Lower lobe of right lung (tissue), 2 donors: ENCODE measurements around the gene MTOR. TPM values are rescaled to one million over a fixed set of nuclear protein-coding genes. Genes with fewer than 3 reads are reported as not detected.

Experiments
- ATAC-seq, 2 donors: fragments of 200-7000 bp; cut with Tn5 transposase; one replicate each; pipeline ENCODE4 v1.9.1; 2020 to 2022; ENCODE audit warnings: mild to moderate bottlenecking in 2 of 2, moderate library complexity in 2 of 2
- DNase-seq: peaks from one replicate; pipeline ENCODE4 v3.0.0-alpha.2; 2020
- H3K27ac ChIP-seq: fragments of 200-600 bp; one replicate; pipeline ENCODE4 v1.8.0; 2022
- H3K27me3 ChIP-seq: fragments of 200-600 bp; one replicate; pipeline ENCODE4 v1.8.0; 2022; ENCODE audit warnings: low read depth
- H3K36me3 ChIP-seq: fragments of 200-600 bp; one replicate; pipeline ENCODE4 v1.8.0; 2022; ENCODE audit warnings: mild to moderate bottlenecking
- H3K4me1 ChIP-seq: fragments of 200-600 bp; one replicate; pipeline ENCODE4 v1.8.0; 2022
- H3K4me3 ChIP-seq: fragments of 200-600 bp; one replicate; pipeline ENCODE4 v1.8.0; 2022; ENCODE audit warnings: mild to moderate bottlenecking
- H3K9me3 ChIP-seq: fragments of 200-600 bp; one replicate; pipeline ENCODE4 v1.8.0; 2022
- intact Hi-C: fragments of 100-400 bp; cut with DNase I; formaldehyde crosslinking; loops from one replicate; pipeline ENCODE4 v1.11.0; 2022
- total RNA-seq: library from RNA; stranded (reverse); fragmentation: NEBNext Ultra II Directional; extraction: Animal tissue kit (Norgen Biotek cat#: 25700); gene quantifications from one replicate; pipeline ENCODE4 v1.2.1, GENCODE V29; 2021
- TF ChIP-seq, protein P1 (sequence below): fragments of 200-600 bp; IDR thresholded peaks from one replicate; pipeline ENCODE4 v1.8.0; 2022; ENCODE audit warnings: antibody characterized with exemption, mild to moderate bottlenecking
- donor health status: DM: no; HTN: yes; CAD: no; lungs with severe emphysema.

The MTOR gene
- total RNA-seq, 1 donor from 2014 or later, result 33.7 TPM

DNA sequence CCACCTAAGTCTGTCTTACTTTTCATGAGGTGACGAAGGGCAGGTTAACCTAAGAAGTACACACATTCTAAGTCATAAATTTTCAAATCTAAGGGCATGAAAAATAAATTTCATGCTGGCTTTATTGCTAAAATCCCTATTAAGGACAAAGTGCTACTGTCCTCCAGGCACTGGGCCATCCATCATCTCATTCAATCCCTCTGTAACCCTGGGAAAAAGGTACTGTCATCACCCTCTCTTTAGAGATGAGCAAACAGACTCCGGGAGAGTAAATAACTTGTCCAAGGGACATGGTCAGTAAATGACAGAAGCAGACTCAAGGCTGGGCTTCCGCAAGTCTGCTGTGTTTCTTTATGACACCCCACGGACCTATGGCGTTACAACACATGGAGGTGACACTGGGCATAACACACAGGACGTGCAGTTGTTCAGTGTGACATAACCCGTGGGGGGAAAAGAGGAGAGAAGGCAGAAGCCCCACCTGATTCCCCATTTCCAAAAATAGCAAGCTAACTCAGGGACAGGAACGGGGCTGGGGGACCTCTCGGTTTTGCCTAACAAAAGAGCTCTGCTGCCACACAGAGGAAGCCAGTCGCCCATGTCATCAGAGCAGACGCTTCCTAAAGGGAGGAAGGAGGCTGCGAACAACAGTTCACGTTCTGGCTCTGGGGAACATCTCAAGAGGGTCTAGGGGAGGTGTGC lies 190.0 kb downstream of the MTOR start:
- Histone ChIP-seq H3K36me3 (peaks cover 100% of the 10 kb centered on the region), H3K9me3 (no peaks in the 10 kb centered on the region), H3K27me3 (no peaks in the 10 kb centered on the region), H3K4me3 (no peak overlapping the region), H3K4me1 (no peaks in the 10 kb centered on the region), H3K27ac (no peak overlapping the region)
- TF ChIP-seq, protein P1, sequence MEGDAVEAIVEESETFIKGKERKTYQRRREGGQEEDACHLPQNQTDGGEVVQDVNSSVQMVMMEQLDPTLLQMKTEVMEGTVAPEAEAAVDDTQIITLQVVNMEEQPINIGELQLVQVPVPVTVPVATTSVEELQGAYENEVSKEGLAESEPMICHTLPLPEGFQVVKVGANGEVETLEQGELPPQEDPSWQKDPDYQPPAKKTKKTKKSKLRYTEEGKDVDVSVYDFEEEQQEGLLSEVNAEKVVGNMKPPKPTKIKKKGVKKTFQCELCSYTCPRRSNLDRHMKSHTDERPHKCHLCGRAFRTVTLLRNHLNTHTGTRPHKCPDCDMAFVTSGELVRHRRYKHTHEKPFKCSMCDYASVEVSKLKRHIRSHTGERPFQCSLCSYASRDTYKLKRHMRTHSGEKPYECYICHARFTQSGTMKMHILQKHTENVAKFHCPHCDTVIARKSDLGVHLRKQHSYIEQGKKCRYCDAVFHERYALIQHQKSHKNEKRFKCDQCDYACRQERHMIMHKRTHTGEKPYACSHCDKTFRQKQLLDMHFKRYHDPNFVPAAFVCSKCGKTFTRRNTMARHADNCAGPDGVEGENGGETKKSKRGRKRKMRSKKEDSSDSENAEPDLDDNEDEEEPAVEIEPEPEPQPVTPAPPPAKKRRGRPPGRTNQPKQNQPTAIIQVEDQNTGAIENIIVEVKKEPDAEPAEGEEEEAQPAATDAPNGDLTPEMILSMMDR, result no peak
- no peak for ATAC-seq
- intact Hi-C loops, result no loop called here
- peak; percentile 3 for DNase-seq

DNA sequence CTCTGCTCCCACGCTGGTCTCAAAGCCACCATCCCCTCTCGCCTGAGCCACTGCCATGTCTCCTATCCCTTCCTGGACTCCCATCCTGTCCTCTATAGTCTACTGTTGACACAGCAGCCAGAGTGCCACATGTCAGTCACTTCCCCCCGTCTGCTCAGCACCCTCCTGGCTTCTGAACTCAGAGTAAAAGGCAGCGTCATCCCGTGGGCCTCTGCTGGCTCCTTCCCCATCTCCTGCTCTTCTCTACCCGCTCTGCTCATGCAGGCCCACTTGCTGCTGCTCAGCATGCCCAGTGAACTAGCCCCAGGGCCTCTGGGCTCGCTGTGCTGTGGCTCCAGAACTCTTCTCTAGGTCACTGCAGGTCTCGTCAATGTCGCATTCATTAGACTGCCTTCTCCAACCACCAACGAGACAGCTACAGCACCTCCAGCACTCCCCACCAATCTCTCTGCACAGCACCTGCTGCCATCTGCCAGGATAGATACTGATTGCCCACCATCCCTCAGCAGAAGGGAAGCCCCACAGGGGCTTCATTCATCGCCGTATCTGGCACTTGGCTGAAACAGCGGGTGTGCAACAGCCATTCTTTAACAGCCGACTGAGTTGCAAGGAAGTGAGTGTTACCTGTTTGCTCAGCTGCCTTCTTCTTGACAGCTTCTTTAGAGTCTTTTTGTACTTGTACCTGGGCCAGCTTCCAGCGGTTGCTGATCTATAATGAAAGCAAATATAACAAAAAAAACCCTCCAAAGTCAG lies 190.7 kb downstream of the MTOR start:
- Histone ChIP-seq H3K4me3 (no peak overlapping the region), H3K4me1 (no peaks in the 10 kb centered on the region), H3K27me3 (no peaks in the 10 kb centered on the region), H3K36me3 (peaks cover 98% of the 10 kb centered on the region), H3K9me3 (no peaks in the 10 kb centered on the region), H3K27ac (no peak overlapping the region)
- DNase-seq, result no peak
- intact Hi-C loops, result no loop called here
- ATAC-seq, result no peak
- TF ChIP-seq, protein P1, result no peak

DNA sequence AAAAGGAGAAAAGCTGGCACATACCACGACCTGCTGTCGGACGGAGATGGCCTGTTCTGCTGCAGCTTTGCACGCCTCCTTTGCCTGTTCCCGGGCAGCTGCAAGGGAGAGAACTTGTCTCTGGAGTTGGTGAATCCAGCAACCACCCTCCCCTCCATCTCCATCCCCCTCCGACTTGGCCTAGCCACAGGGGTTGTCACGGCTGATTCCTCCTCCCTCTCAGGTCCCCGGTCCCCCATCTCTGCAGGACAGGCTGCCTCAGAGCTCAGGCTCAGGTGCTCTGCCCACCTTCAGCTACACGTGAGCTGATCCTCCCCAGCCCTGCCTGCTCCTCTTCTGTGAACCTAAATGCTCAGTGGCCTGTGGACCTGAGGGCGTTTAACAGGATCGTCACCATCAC lies 191.5 kb downstream of the MTOR start:
- ATAC-seq (no peak), DNase-seq (no peak)
- TF ChIP-seq, protein P1, result no peak
- no peaks in the 10 kb centered on the region for H3K9me3 ChIP-seq
- intact Hi-C loops, result no loop called here
- no peak overlapping the region for H3K4me3 ChIP-seq
- no peaks in the 10 kb centered on the region for H3K4me1 ChIP-seq
- no peak overlapping the region for H3K27ac ChIP-seq
- H3K36me3 ChIP-seq, result peaks cover 98% of the 10 kb centered on the region
- H3K27me3 ChIP-seq, result no peaks in the 10 kb centered on the region

DNA sequence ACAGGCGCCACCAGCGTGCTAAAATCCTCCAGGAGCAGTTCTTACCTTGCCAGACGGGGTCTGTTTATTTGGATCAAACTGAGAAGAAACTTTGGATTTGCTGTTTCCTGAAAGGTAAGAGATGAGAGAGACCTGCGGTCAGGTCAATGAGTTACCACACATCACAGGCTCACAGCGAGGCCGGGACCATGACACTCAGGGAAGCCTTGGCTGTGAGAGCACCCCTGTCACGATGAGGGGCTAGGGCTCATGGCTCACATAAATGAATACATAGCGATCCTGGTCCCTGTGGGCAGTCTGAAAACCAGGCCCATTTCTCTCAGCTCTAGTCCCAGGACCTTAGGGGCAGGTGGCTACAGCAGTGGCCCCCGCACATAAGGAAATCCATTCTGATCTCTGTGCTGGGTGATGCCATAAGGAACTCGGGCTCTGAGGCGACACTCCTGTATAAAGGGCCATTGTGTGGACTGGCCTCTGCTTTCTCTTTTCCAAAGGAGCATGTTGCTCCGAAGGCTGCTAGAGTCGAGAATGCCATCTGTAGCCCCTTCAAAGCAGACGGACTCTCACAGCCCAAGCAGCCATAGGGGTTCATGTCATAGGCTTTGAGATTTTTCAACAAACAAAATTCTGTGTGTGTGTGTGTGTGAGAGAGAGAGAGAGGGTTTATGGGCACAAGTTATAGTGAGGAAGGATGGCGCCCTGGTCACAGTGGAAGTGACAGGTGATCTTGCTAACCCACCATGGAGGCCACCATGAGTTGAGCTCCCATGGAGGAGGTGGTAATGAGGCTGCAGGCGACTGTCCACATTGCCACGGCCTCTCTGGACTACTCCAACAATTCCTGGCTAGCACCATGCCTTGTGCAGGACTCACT lies 193.5 kb downstream of the MTOR start:
- no peaks in the 10 kb centered on the region for H3K27me3 ChIP-seq
- no peaks in the 10 kb centered on the region for H3K9me3 ChIP-seq
- no peak overlapping the region for H3K4me3 ChIP-seq
- TF ChIP-seq, protein P1, result no peak
- H3K36me3 ChIP-seq, result peaks cover 91% of the 10 kb centered on the region
- ATAC-seq, result no peak
- no peaks in the 10 kb centered on the region for H3K4me1 ChIP-seq
- intact Hi-C loops, result no loop called here
- no peak overlapping the region for H3K27ac ChIP-seq
- peak; percentile 18 for DNase-seq
